IMR-90 (cell line): Measurements from ENCODE around the gene NCKAP5. TPM values are rescaled to one million over a fixed set of nuclear protein-coding genes. Genes with fewer than 3 reads are reported as not detected.

Source experiments
- ATAC-seq: fragments of 200-7000 bp; cut with Tn5 transposase; 2 replicates; pipeline ENCODE4 v1.9.1; 2020; ENCODE audit warnings: low read depth, mild to moderate bottlenecking, moderate library complexity
- BruUV-seq: library from RNA; stranded (reverse); fragments of 400-500 nt; replicated peaks from 2 replicates; lab custom pipeline; 2021; lab: Mats Ljungman, UMichigan
- CTCF ChIA-PET: fragments of 300-600 bp; formaldehyde crosslinking; extraction: SDS; loops from one replicate; lab custom pipeline; 2021; ENCODE audit warnings: antibody characterized with exemption; lab: Yijun Ruan, JAX
- POLR2A ChIA-PET: fragments of 300-600 bp; sonication (Branson Sonifier 250); formaldehyde crosslinking; loops from one replicate; lab custom pipeline; 2022; ENCODE audit warnings: antibody characterized with exemption; ENCODE audit not compliant: unreplicated experiment; lab: Charles Lee
- DNase-seq: peaks from one replicate; pipeline ENCODE4 v3.0.0; 2013
- H2AFZ ChIP-seq: replicated peaks from 2 replicates; pipeline ENCODE3; 2013; ENCODE audit warnings: low read length, mild to moderate bottlenecking; ENCODE audit not compliant: poor library complexity
- H2AK5ac ChIP-seq: 2 replicates; pipeline ENCODE4 v1.6.1; 2013; ENCODE audit warnings: low read depth, low read length, inconsistent platforms
- H2AK9ac ChIP-seq: replicated peaks from 2 replicates; pipeline ENCODE3; 2013; ENCODE audit warnings: mild to moderate bottlenecking, low read depth, low read length, moderate library complexity; ENCODE audit not compliant: poor library complexity
- H2BK120ac ChIP-seq: 2 replicates; pipeline ENCODE4 v1.6.1; 2013; ENCODE audit warnings: low read depth, low read length, inconsistent platforms
- H2BK15ac ChIP-seq: 3 replicates; pipeline ENCODE4 v1.6.1; 2013; ENCODE audit warnings: low read depth, low read length, inconsistent platforms
- H2BK20ac ChIP-seq: 2 replicates; pipeline ENCODE4 v1.6.1; 2013; ENCODE audit warnings: low read depth, mild to moderate bottlenecking, inconsistent platforms, low read length, moderate library complexity
- H2BK5ac ChIP-seq: 2 replicates; pipeline ENCODE4 v1.6.1; 2013; ENCODE audit warnings: mild to moderate bottlenecking, low read depth, low read length, inconsistent platforms; ENCODE audit not compliant: poor library complexity, severe bottlenecking
- H3K14ac ChIP-seq: replicated peaks from 2 replicates; pipeline ENCODE4 v1.6.1; 2013; ENCODE audit warnings: low read depth, low read length, inconsistent platforms
- H3K18ac ChIP-seq: 2 replicates; pipeline ENCODE4 v1.6.1; 2013; ENCODE audit warnings: low read depth, low read length, control low read depth
- H3K23ac ChIP-seq: 2 replicates; pipeline ENCODE4 v1.6.1; 2013; ENCODE audit warnings: low read depth, low read length, inconsistent platforms
- H3K27ac ChIP-seq: 2 replicates; pipeline ENCODE4 v1.5.1; 2013; ENCODE audit warnings: mild to moderate bottlenecking, control low read depth, low read length; ENCODE audit not compliant: insufficient read depth
- H3K27me3 ChIP-seq: 2 replicates; pipeline ENCODE4 v1.6.1; 2013; ENCODE audit warnings: low read length; ENCODE audit not compliant: control insufficient read depth, insufficient read depth
- H3K36me3 ChIP-seq: 2 replicates; pipeline ENCODE4 v1.6.1; 2013; ENCODE audit warnings: low read length, mixed read lengths; ENCODE audit not compliant: control insufficient read depth, insufficient read depth
- H3K4ac ChIP-seq: 2 replicates; pipeline ENCODE4 v1.6.1; 2013; ENCODE audit warnings: low read depth, low read length, inconsistent platforms
- H3K4me1 ChIP-seq: 2 replicates; pipeline ENCODE4 v1.6.1; 2013; ENCODE audit warnings: low read length, mixed read lengths; ENCODE audit not compliant: control insufficient read depth, insufficient read depth
- H3K4me2 ChIP-seq: 2 replicates; pipeline ENCODE4 v1.6.1; 2013; ENCODE audit warnings: low read depth, mild to moderate bottlenecking, control low read depth, low read length, moderate library complexity
- H3K4me3 ChIP-seq: 2 replicates; pipeline ENCODE4 v1.5.1; 2013; ENCODE audit warnings: low read depth, mild to moderate bottlenecking, control low read depth, low read length, moderate library complexity; ENCODE audit not compliant: insufficient read depth
- H3K56ac ChIP-seq: 2 replicates; pipeline ENCODE4 v1.6.1; 2013; ENCODE audit warnings: low read length, inconsistent platforms; ENCODE audit not compliant: insufficient read depth; ENCODE audit errors: extremely low read depth
- H3K79me1 ChIP-seq, 2 experiments: 2 replicates each; pipeline ENCODE4 v1.6.1; 2013; ENCODE audit warnings: low read length in 2 of 2, inconsistent platforms in 1 of 2, low read depth in 1 of 2
- H3K9ac ChIP-seq: 2 replicates; pipeline ENCODE4 v1.6.1; 2013; ENCODE audit warnings: low read depth, low read length, control low read depth
- H3K9me1 ChIP-seq: 2 replicates; pipeline ENCODE4 v1.6.1; 2013; ENCODE audit warnings: low read length, inconsistent platforms; ENCODE audit not compliant: insufficient read depth
- H3K9me3 ChIP-seq: 2 replicates; pipeline ENCODE4 v1.6.1; 2013; ENCODE audit warnings: low read length; ENCODE audit not compliant: control insufficient read depth, insufficient read depth
- H4K20me1 ChIP-seq: 2 replicates; pipeline ENCODE4 v1.6.1; 2013; ENCODE audit warnings: low read length, inconsistent platforms; ENCODE audit not compliant: insufficient read depth
- H4K5ac ChIP-seq: 2 replicates; pipeline ENCODE4 v1.6.1; 2013; ENCODE audit warnings: mild to moderate bottlenecking, low read depth, low read length, control low read depth
- H4K8ac ChIP-seq, 2 experiments: 2 replicates each; pipeline ENCODE4 v1.6.1; 2013; ENCODE audit warnings: low read depth in 2 of 2, low read length in 2 of 2, control low read depth in 1 of 2, inconsistent platforms in 1 of 2
- H4K91ac ChIP-seq: 2 replicates; pipeline ENCODE4 v1.6.1; 2013; ENCODE audit warnings: low read depth, low read length, inconsistent platforms; ENCODE audit not compliant: insufficient read depth
- CEBPB ChIP-seq: IDR thresholded peaks from 2 replicates; pipeline ENCODE4 v1.6.1; 2012; ENCODE audit warnings: low read depth, low read length, improper control_type of control experiment
- WGBS, 2 experiments: methylation state at CpG; one replicate each; pipeline versions ENCODE4 v1.1.5 to v1.1.7; 2013; ENCODE audit warnings: missing lambda C conversion rate in 2 of 2; ENCODE audit not compliant: insufficient read length in 1 of 2; ENCODE audit errors: extremely low coverage in 2 of 2; 5-methylcytosine and 5-hydroxymethylcytosine counted together
- dilution Hi-C: fragments of 300-500 bp; cut with HindIII; formaldehyde crosslinking; loops from one replicate; pipeline ENCODE4 v1.14.3; 2018; ENCODE audit warnings: low sequenced_read_pairs; ENCODE audit not compliant: unreplicated experiment
- in situ Hi-C: fragments of 300-500 bp; cut with MboI; formaldehyde crosslinking; loops from 3 replicates; pipeline ENCODE4 v1.14.3; 2019; ENCODE audit warnings: low sequenced_read_pairs, inconsistent platforms, mixed read lengths
- intact Hi-C: fragments of 100-400 bp; cut with micrococcal nuclease; formaldehyde crosslinking; loops from 2 replicates; pipeline ENCODE4 v1.10.0; 2022
- polyA plus RNA-seq, 3 experiments: library from polyadenylated mRNA; depleted of rRNA; stranded (reverse); fragments of >200 nt; gene quantifications; 2 replicates each; pipeline ENCODE4 v1.2.3, GENCODE V29; 2012; ENCODE audit warnings: low replicate concordance in 1 of 3
- total RNA-seq: library from RNA; depleted of rRNA; stranded (reverse); fragments of >200 nt; gene quantifications from 2 replicates; pipeline ENCODE4 v1.2.3, GENCODE V29; 2012

Gene NCKAP5
- total and polyA plus RNA-seq, 2 of the 4 experiments (the other 2 are of a cell fraction) = 2.7 to 3.9 TPM

DNA sequence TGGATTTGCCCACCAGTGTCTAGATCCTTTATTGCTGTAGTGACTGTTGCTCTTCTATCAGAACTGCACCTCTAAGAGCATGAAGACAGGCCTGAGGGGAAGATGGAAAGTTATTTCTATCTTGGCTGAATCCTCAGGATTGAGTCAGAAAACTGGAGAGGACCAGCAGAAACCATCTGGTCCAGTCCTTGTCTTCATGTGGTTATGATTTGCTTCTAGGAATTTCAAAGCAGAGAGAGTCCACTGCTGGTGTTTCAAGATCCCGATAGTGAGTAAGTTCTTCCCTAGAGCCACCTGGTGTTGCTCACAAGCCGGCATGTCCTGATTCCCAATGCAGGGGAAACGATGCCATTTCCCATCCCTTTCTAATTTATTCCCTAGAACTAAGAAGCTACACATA lies 84.2 kb downstream of the NCKAP5 start:
- POLR2A ChIA-PET = no interaction called here
- ATAC-seq (peak; percentile 59), DNase-seq (peak; percentile 92)
- Histone ChIP-seq H2AFZ (no peak overlapping the region), H4K91ac (no peak overlapping the region), H3K18ac (no peak overlapping the region), H3K79me1 (no peaks in the 10 kb centered on the region), H2BK120ac (no peak overlapping the region), H3K9me3 (no peaks in the 10 kb centered on the region), H2BK20ac (no peak overlapping the region), H2BK5ac (no peak overlapping the region), H4K20me1 (no peaks in the 10 kb centered on the region), H4K8ac (no peak overlapping the region), H3K9me1 (no peaks in the 10 kb centered on the region), H3K23ac (no peak overlapping the region), H2BK15ac (no peak overlapping the region), H3K4me3 (no peak overlapping the region), H2AK5ac (no peak overlapping the region), H4K5ac (no peak overlapping the region), H3K27me3 (no peaks in the 10 kb centered on the region), H3K4me1 (peaks cover 2% of the 10 kb centered on the region), H2AK9ac (no peak overlapping the region), H3K36me3 (no peaks in the 10 kb centered on the region), H3K4ac (no peak overlapping the region; the same call in 1 of the 2 replicates), H3K27ac (no peak overlapping the region), H3K9ac (no peak overlapping the region), H3K4me2 (no peak overlapping the region), H3K14ac (no peak overlapping the region), H3K56ac (no peak overlapping the region)
- dilution Hi-C loops (no loop called here), in situ Hi-C loops (no loop called here), intact Hi-C loops (no loop called here)
- no TSS peak for BruUV-seq
- TF ChIP-seq CEBPB = no peak
- CTCF ChIA-PET = interaction anchor here (0.7 to 0.8 kb wide), 2 partner anchors 80 to 195 kb away, joined by 3 to 4 read pairs; no protein-coding TSS in a partner anchor
- 93% methylated on average over 2 of the region's 3 CpGs; no CpG with 5 or more reads in 1 of the 2 experiments for WGBS, 2 experiments
